ENCODE data around the gene FARP1.

The FARP1 gene

GRCh38 chr13:98215508-98215907 is 72.6 kb downstream of the FARP1 start:
- no peak overlapping the region for H3K27ac Mint-ChIP-seq
- no peak overlapping the region for H3K4me3 Mint-ChIP-seq
- CTCF ChIA-PET = no interaction called here
- no peaks in the 10 kb centered on the region for H3K9me3 Mint-ChIP-seq
- H3K4me1 Mint-ChIP-seq = no peaks in the 10 kb centered on the region
- DNase-seq = no peak
- no peaks in the 10 kb centered on the region for H3K27me3 Mint-ChIP-seq
- no peaks in the 10 kb centered on the region for H3K36me3 Mint-ChIP-seq

- Mint-ChIP-seq H3K4me3 (no peak overlapping the region), H3K36me3 (no peaks in the 10 kb centered on the region), H3K27ac (no peak overlapping the region), H3K9me3 (no peaks in the 10 kb centered on the region), H3K4me1 (no peaks in the 10 kb centered on the region), H3K27me3 (no peaks in the 10 kb centered on the region)
- CTCF ChIA-PET = no interaction called here
- DNase-seq = no peak
Observed at GRCh38 chr13:98216135-98216565, 73.3 kb downstream of the FARP1 start.

- DNase-seq = no peak
- H3K36me3 Mint-ChIP-seq = no peaks in the 10 kb centered on the region
- CTCF ChIA-PET = no interaction called here
- no peaks in the 10 kb centered on the region for H3K27me3 Mint-ChIP-seq
- no peaks in the 10 kb centered on the region for H3K9me3 Mint-ChIP-seq
- H3K27ac Mint-ChIP-seq = no peak overlapping the region
- H3K4me3 Mint-ChIP-seq = no peak overlapping the region
- H3K4me1 Mint-ChIP-seq = no peaks in the 10 kb centered on the region
Observed at GRCh38 chr13:98216711-98217285, 73.9 kb downstream of the FARP1 start.

- CTCF ChIA-PET = no interaction called here
Observed at GRCh38 chr13:98217597-98217996, 74.7 kb downstream of the FARP1 start.

GRCh38 chr13:98219685-98220084 is 76.8 kb downstream of the FARP1 start:
- Mint-ChIP-seq H3K27ac (no peak overlapping the region), H3K27me3 (no peaks in the 10 kb centered on the region), H3K36me3 (no peaks in the 10 kb centered on the region), H3K9me3 (no peaks in the 10 kb centered on the region), H3K4me3 (no peak overlapping the region), H3K4me1 (no peaks in the 10 kb centered on the region)
- DNase-seq = no peak
- CTCF ChIA-PET = no interaction called here

More at GRCh38 chr13:98217597-98217996, 74.7 kb downstream of the FARP1 start:
- Mint-ChIP-seq H3K36me3 (no peaks in the 10 kb centered on the region), H3K27me3 (no peaks in the 10 kb centered on the region), H3K4me3 (no peak overlapping the region), H3K4me1 (no peaks in the 10 kb centered on the region), H3K27ac (no peak overlapping the region), H3K9me3 (no peaks in the 10 kb centered on the region)
- no peak for DNase-seq

GRCh38 chr13:98220271-98220791 is 77.4 kb downstream of the FARP1 start:
- H3K27ac Mint-ChIP-seq = no peak overlapping the region
- CTCF ChIA-PET = interaction anchor here (0.6 kb wide), 1 partner anchor 452 kb away, joined by 3 read pairs; no protein-coding TSS in a partner anchor
- DNase-seq = no peak
- H3K4me1 Mint-ChIP-seq = no peaks in the 10 kb centered on the region
- no peaks in the 10 kb centered on the region for H3K27me3 Mint-ChIP-seq
- no peak overlapping the region for H3K4me3 Mint-ChIP-seq
- H3K36me3 Mint-ChIP-seq = no peaks in the 10 kb centered on the region
- no peaks in the 10 kb centered on the region for H3K9me3 Mint-ChIP-seq

GRCh38 chr13:98221234-98221633 is 78.3 kb downstream of the FARP1 start:
- H3K27me3 Mint-ChIP-seq = no peaks in the 10 kb centered on the region
- no peak overlapping the region for H3K27ac Mint-ChIP-seq
- H3K9me3 Mint-ChIP-seq = no peaks in the 10 kb centered on the region
- DNase-seq = no peak
- CTCF ChIA-PET = no interaction called here
- no peaks in the 10 kb centered on the region for H3K4me1 Mint-ChIP-seq
- H3K36me3 Mint-ChIP-seq = no peaks in the 10 kb centered on the region
- no peak overlapping the region for H3K4me3 Mint-ChIP-seq

GRCh38 chr13:98222081-98222554 is 79.2 kb downstream of the FARP1 start:
- Mint-ChIP-seq H3K36me3 (no peaks in the 10 kb centered on the region), H3K27me3 (no peaks in the 10 kb centered on the region)
- CTCF ChIA-PET = no interaction called here

GRCh38 chr13:98222816-98223215 is 79.9 kb downstream of the FARP1 start:
- Mint-ChIP-seq H3K4me1 (no peaks in the 10 kb centered on the region), H3K36me3 (no peaks in the 10 kb centered on the region), H3K4me3 (no peak overlapping the region), H3K27ac (no peak overlapping the region), H3K27me3 (no peaks in the 10 kb centered on the region), H3K9me3 (no peaks in the 10 kb centered on the region)
- CTCF ChIA-PET = no interaction called here
- DNase-seq = no peak

More at GRCh38 chr13:98222081-98222554, 79.2 kb downstream of the FARP1 start:
- no peak overlapping the region for H3K27ac Mint-ChIP-seq
- no peak overlapping the region for H3K4me3 Mint-ChIP-seq
- DNase-seq = no peak
- H3K9me3 Mint-ChIP-seq = no peaks in the 10 kb centered on the region
- no peaks in the 10 kb centered on the region for H3K4me1 Mint-ChIP-seq

GRCh38 chr13:98223741-98224140 is 80.8 kb downstream of the FARP1 start:
- Mint-ChIP-seq H3K4me1 (no peaks in the 10 kb centered on the region), H3K36me3 (no peaks in the 10 kb centered on the region), H3K27ac (no peak overlapping the region), H3K9me3 (no peaks in the 10 kb centered on the region), H3K27me3 (no peaks in the 10 kb centered on the region), H3K4me3 (no peak overlapping the region)
- CTCF ChIA-PET = no interaction called here
- DNase-seq = no peak

- no peaks in the 10 kb centered on the region for H3K4me1 Mint-ChIP-seq
- no peak for DNase-seq
- H3K4me3 Mint-ChIP-seq = no peak overlapping the region
- no peaks in the 10 kb centered on the region for H3K9me3 Mint-ChIP-seq
- H3K36me3 Mint-ChIP-seq = no peaks in the 10 kb centered on the region
- no peaks in the 10 kb centered on the region for H3K27me3 Mint-ChIP-seq
- CTCF ChIA-PET = no interaction called here
- H3K27ac Mint-ChIP-seq = no peak overlapping the region
Observed at GRCh38 chr13:98224557-98224956, 81.7 kb downstream of the FARP1 start.

- DNase-seq = no peak
- no peak overlapping the region for H3K27ac Mint-ChIP-seq
- H3K4me1 Mint-ChIP-seq = no peaks in the 10 kb centered on the region
- no peaks in the 10 kb centered on the region for H3K9me3 Mint-ChIP-seq
- no peaks in the 10 kb centered on the region for H3K36me3 Mint-ChIP-seq
- no peak overlapping the region for H3K4me3 Mint-ChIP-seq
- H3K27me3 Mint-ChIP-seq = no peaks in the 10 kb centered on the region
- CTCF ChIA-PET = no interaction called here
Observed at GRCh38 chr13:98225036-98225940, 82.4 kb downstream of the FARP1 start.

GRCh38 chr13:98226496-98226895 is 83.6 kb downstream of the FARP1 start:
- H3K4me1 Mint-ChIP-seq = no peaks in the 10 kb centered on the region
- no peaks in the 10 kb centered on the region for H3K27me3 Mint-ChIP-seq
- H3K9me3 Mint-ChIP-seq = no peaks in the 10 kb centered on the region
- no peak for DNase-seq
- no peaks in the 10 kb centered on the region for H3K36me3 Mint-ChIP-seq
- CTCF ChIA-PET = no interaction called here
- H3K4me3 Mint-ChIP-seq = no peak overlapping the region
- H3K27ac Mint-ChIP-seq = no peak overlapping the region

GRCh38 chr13:98228661-98229341 is 85.9 kb downstream of the FARP1 start:
- H3K4me1 Mint-ChIP-seq = no peaks in the 10 kb centered on the region
- no peak overlapping the region for H3K4me3 Mint-ChIP-seq
- DNase-seq = no peak
- H3K27me3 Mint-ChIP-seq = no peaks in the 10 kb centered on the region
- H3K36me3 Mint-ChIP-seq = no peaks in the 10 kb centered on the region
- H3K9me3 Mint-ChIP-seq = no peaks in the 10 kb centered on the region
- H3K27ac Mint-ChIP-seq = no peak overlapping the region
- CTCF ChIA-PET = no interaction called here

Measured in activated naive CD4-positive, alpha-beta T cell treated with anti-CD3 and anti-CD28 coated beads, Interleukin-2, amount 10 ng/mL, durations not matched to agents 7 days and 5 days (primary cell).